ENCODE results near the gene TEX54.
"Not testable (repeated sequence)": the region's sequence is repeated elsewhere in the genome, so short reads cannot be mapped to it uniquely, and the experiment has no call there.

The TEX54 gene

GRCh38 chr11:62832336-62833234 lies at the start of gene TEX54:
TEX54 (minus strand) TSS chr11:62832841.
- DNase-seq, result no peak

DNA sequence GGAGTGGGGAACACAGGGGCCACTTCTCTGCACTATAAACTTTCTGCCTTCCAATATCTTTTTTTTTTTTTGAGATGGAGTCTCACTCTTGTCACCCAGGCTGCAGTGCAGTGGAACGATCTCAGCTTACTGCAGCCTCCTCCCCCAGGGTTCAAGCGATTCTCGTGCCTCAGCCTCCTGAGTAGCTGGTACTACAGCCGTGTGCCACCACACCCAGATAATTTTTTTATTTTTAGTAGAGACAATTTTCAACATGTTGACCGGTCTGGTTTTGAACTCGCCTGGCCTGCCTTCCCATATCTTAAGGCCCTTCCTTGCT lies 49.7 kb upstream of the TEX54 start:
- DNase-seq, result no peak

GRCh38 chr11:62881579-62882430 lies 49.2 kb upstream of the TEX54 start:
- peak; percentile 88 for DNase-seq

DNA sequence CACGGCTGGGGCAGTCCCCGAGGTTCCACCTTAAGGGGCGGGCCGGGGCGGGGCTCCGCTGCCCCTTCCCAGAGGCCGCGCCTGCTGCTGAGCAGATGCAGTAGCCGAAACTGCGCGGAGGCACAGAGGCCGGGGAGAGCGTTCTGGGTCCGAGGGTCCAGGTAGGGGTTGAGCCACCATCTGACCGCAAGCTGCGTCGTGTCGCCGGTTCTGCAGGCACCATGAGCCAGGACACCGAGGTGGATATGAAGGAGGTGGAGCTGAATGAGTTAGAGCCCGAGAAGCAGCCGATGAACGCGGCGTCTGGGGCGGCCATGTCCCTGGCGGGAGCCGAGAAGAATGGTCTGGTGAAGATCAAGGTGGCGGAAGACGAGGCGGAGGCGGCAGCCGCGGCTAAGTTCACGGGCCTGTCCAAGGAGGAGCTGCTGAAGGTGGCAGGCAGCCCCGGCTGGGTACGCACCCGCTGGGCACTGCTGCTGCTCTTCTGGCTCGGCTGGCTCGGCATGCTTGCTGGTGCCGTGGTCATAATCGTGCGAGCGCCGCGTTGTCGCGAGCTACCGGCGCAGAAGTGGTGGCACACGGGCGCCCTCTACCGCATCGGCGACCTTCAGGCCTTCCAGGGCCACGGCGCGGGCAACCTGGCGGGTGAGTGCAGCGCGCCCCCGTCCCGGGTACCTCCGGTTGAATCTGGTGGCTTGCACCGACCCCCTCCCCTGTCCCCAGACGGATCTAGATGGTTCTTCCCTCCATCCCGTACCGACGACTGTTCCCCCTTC lies 48.4 kb upstream of the TEX54 start, which contains the start of gene SLC3A2:
TSS of gene SLC3A2 (plus strand) at position 94 of the 776 bp plus-strand sequence. CDS start at position 222, 128 bp downstream.
- DNase-seq, result peak; percentile 89

DNA sequence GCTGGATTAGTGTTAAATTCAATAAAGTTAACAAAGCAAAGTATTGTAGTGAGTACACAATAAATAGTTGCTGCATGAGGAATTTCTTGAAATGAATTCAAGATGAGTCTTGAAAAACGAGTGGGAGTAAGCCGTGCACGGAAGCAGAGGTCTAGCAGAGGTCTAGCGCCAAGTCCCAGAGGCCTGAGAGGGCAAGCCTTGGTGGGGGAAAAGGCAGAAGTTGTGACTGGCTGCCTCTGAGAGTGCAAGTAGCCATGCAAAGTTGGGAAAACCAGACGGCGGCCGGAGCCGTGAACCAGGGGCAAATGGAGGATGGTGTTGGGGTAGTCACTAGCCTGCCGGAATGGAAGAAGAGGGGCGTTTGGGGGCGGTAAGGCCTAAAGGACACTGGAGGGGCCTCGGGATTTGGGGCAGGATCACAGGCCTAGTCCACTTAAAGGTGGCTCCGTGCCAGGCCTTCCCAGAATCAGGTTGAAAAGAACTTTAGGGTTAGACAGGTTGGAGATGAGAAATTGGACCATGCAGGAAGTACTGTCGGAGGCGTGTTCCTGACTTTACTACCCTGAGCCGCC lies 47.7 kb upstream of the TEX54 start:
- no peak for DNase-seq

DNA sequence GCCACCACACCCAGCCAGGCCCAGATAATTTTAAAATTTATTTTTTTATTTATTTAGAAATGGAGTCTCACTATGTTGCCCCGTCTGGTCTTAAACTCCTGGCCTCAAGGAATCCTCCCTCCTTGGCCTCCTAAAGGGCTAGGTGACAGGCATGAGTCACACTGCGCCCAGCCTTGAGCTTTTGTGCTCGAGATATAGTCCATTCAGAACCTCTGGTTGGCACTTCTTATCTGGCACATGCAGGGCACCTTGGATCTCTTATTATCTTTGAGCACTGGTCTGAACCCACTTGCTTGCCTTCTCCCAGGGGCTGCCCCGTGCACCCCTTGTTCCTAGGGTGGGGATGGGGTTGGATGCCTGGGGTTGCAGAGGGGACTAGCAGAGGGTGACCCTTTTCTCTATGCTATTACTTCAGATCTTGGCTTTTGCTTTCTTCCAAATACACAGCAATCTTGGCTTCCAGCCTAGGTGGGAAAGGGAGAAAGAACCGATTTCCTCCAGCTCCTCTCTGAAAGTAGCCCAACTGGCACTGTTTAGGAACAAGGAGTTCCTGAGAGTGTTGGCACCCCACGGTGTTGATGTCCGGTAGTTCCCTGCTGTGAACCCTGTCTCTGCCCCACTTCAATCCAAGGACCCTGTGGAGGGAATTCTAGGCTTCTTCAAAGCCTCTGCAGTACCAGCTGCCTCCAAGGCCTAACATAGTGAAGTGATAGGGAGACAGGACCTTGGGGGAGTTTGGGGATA lies 46.8 kb upstream of the TEX54 start:
- no peak for DNase-seq

DNA sequence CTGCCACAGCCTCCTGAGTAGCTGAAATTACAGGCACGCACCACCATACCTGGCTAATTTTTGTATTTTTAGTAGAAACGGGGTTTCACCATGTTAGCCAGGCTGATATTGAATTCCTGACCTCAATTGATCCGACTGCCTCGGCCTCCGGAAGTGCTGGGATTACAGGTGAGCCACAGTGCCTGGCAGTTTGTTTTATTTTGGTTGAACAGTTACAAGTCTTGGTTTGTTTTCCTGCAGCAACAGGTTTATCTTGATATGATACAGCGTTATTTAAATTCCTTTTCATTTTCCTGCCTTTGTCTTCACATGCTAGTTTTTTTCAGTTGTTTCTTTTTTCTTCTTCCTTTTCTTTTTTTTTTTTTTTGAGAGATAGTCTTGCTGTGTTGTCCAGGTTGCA lies 44.1 kb upstream of the TEX54 start:
- DNase-seq, result no peak

DNA sequence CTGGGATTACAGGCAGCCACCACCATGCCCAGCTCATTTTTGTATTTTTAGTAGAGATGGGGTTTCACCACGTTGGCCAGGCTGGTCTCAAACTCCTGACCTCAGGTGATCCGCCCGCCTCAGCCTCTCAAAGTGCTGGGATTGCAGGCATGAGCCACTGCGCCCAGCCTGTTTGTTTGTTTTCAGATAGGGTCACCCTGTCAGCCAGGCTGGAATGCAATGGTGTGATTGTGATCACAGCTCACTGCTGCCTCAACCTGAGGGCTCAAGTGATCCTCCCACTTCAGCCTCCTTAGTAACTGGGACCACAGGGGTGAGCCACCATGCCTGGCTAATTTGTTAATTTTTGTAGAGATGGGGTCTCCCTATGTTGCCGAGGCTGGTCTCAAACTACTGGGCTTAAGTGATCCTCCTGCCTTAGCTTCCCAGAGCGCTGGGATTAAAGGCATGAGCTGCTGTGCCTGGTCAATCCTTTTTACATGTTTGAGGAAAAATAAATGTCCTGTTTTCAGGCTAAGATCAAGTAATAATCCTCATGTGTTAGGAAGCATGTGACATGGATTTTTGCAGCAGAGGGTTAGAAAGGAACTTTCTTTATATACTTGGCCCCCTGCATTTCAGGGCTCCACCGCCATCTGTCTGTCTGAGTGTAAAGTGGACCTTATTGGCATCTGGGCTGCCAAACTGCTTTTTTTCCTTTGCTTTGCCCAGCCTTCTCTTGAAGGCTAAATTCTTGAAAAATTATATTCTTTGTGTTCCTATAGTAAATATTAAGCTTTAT lies 43.2 kb upstream of the TEX54 start:
- DNase-seq, result no peak

DNA sequence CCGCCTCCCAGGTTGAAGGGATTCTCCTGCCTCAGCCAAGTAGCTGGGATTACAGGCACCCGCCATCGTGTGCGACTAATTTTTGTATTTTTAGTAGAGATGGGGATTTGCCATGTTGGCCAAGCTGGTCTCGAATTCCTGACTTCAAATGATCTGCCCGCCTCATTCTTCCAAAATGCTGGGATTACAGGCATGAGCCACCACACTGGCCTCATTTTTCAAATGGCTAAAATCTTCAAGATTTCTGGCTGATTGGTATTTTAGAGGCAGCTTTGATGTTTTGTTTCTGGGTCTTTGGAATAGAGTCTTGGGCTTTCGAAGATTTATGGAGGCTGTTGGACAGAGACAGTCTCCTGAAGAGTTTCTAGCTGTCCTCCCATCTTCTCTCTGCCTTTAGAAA lies 42.2 kb upstream of the TEX54 start:
- DNase-seq, result no peak

GRCh38 chr11:62865635-62866034 lies 33.0 kb upstream of the TEX54 start:
- no peak for DNase-seq

GRCh38 chr11:62863687-62864335 lies 31.2 kb upstream of the TEX54 start:
- DNase-seq, result no peak

DNA sequence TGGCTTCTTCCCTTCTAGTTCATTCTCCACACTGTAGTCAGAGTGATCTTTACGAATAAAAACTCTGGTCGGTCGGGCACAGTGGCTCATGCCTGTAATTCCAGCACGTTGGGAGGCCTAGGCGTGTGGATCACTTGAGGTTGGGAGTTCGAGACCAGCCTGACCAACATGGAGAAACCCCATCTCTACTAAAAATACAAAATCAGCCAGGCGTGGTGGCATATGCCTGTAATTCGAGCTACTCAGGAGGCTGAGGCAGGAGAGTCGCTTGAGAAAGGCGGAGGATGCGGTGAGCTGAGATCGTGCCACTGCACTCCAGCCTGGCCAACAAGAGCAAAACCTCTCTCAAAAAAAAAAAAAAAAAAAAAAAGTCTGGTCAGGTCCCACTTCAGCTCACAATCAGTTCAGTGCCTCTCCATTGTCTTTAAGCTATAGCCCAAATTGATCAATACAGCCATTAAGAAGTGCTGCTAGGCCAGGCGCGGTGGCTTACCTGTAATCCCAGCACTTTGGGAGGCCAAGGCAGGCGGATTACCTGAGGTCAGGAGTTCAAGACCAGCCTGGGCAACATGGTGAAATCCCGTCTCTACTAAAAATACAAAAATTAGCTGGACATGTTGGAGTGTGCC lies 29.0 kb upstream of the TEX54 start:
- DNase-seq, result not testable (repeated sequence)

DNA sequence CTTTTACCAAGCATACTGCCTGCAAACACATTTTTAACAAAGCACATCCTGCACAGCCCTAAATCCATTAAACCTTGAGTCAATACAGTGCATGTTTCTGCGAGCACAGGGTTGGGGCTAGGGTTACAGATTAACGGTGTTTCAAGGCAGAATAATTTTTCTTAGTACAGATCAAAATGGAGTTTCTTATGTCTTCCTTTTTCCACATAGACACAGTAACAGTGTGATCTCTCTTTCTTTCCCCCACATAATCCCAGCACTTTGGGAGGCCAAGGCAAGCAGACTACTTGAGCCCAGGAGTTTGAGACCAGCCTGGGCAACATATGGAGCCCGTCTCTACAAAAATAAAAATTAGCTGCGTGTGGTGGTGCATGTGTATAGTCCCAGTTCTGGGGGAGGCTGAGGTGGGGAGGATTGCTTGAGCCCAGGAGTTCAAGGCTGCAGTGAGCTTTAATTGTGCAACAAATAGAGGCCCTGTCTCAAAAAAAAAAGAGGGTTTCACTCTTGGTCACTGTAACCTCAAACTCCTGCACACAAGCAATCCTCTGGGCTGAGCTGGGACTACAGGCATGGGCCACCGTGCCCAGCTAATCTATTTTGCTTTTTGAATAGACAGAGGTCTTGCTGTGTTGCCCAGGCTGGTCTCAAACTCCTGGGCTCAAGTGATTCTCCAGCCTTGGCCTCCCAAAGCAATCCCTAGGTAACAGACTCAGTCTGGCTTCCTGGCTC lies 28.4 kb upstream of the TEX54 start:
- DNase-seq, result no peak

DNA sequence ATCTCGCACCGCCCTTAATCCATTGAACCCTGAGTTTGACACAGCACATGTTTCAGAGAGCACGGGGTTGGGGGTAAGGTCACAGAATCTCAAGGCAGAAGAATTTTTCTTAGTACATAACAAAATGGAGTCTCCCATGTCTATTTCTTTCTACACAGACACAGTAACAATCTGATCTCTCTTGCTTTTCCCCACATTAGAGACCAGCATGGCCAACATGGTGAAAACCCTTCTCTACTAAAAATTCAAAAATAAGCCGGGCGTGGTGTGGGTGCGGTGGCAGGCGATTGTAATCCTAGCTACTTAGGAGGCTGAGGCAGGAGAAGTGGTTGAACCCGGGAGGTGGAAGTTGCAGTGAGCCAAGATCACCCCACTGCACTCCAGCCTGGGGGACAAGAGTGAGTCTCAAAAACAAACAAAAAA lies 26.7 kb upstream of the TEX54 start:
- not testable (repeated sequence) for DNase-seq

DNA sequence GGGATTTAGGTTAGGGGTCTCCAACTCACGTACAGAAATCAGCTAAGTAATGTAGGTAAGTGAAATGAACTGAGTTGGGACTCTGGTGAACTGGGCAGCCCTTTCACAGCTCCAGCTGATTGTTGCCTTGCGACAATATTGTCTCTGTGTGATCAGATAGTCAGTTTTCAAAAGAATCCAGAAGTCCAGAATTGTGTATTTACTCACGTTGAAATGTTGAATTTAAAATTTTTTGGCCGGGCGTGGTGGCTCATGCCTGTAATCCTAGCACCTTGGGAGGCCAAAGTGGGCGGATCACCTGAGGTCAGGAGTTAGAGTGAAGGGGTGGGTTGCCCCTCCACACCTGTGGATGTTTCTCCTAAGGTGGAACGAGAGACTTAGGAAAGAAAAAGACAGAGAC lies 25.6 kb upstream of the TEX54 start:
- no peak for DNase-seq

- DNase-seq, result no peak
Observed at GRCh38 chr11:62857541-62857982, 24.9 kb upstream of the TEX54 start.

DNA sequence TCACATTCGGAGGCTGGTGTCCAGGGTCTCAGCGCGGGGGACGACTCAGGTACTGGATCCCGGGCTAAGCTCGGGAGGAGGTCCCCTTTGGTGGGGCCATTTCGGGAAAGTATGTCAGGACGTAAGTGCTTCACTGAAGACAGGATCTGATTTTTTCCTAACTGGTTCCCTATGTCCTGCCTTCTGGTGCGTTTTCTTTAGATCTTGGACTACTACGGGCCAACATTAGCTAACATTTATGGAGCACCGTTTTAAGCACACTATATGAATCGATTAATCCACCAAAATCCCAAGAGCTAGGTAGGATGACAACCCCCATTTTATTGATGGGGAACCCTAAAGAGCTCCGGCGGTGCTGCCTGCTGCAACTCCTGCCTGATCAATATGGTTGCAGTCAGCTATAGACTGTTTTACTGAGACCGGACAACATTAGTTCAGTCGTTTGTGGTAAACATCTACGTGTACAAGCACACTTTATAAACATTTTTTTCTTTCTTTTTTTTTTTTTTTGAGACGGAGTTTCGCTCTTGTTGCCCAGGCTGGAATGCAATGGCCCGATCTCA lies 23.8 kb upstream of the TEX54 start:
- DNase-seq, result no peak

DNA sequence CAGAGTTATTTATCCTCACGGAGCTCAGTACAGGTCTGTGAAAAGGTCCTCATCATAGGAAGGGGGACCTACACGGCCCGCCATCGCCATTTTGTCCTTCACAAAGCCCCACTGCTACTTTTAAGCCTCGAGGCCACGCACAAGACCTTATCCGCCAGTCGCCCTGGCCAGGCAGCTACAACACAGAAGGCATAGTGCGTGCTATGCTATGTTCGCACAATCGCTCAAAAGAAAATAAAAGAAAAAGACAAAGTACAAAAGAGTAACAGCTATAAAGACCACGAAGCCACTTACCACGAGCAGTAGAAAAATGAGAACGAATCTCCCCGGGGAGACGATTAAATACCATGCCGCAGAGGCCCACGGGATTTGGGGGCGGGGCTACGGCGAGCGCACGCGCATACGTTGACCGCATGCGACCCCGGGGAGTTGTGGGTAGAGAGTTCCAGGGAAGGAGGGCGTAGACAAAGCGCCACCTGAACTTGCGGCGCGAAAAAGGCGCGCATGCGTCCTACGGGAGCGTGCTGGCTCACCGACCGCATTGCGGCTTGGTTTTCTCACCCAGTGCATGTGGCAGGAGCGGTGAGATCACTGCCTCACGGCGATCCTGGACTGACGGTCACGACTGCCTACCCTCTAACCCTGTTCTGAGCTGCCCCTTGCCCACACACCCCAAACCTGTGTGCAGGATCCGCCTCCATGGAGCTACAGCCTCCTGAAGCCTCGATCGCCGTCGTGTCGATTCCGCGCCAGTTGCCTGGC lies 23.1 kb upstream of the TEX54 start:
- peak; percentile 98 for DNase-seq
